Right lobe of liver (tissue), 6 donors: ENCODE measurements around the gene ARPC2. TPM values are rescaled to one million over a fixed set of nuclear protein-coding genes. Genes with fewer than 3 reads are reported as not detected.

Source experiments
- ATAC-seq, 4 donors: fragments of 200-7000 bp; cut with Tn5 transposase; one replicate each; pipeline ENCODE4 v1.9.1; 2020; ENCODE audit warnings: mild to moderate bottlenecking in 4 of 4, moderate library complexity in 4 of 4
- DNase-seq, 3 donors: peaks; one replicate each; pipeline ENCODE4 v3.0.0-alpha.2; 2020
- H3K27ac ChIP-seq, 3 donors: fragments of 200-600 bp; one replicate each; pipeline ENCODE4 v1.8.0; 2022
- H3K27me3 ChIP-seq, 2 donors: fragments of 200-600 bp; one replicate each; pipeline ENCODE4 v1.8.0; 2022
- H3K36me3 ChIP-seq, 4 donors: fragments of 200-600 bp; sonication (generic) in 1 of 4; one replicate each; pipeline versions ENCODE4 v1.5.1 to v1.8.0; 2017 to 2022; ENCODE audit warnings: control low read depth in 1 of 4
- H3K4me1 ChIP-seq, 4 donors: fragments of 200-600 bp; sonication (generic) in 1 of 4; one replicate each; pipeline versions ENCODE4 v1.5.1 to v1.8.0; 2017 to 2022; ENCODE audit warnings: control low read depth in 1 of 4
- H3K4me3 ChIP-seq, 3 donors: fragments of 200-600 bp; one replicate each; pipeline ENCODE4 v1.8.0; 2022
- H3K9me3 ChIP-seq, 4 donors: fragments of 200-600 bp; sonication (generic) in 1 of 4; one replicate each; pipeline versions ENCODE4 v1.5.1 to v1.8.0; 2017 to 2022; ENCODE audit warnings: control low read depth in 1 of 4
- POLR2A ChIP-seq: fragments of 450-650 bp; IDR thresholded peaks from one replicate; pipeline ENCODE4 v1.6.1; 2017; ENCODE audit warnings: antibody characterized with exemption, mild to moderate bottlenecking
- WGBS: methylation state at CpG from one replicate; pipeline ENCODE4 v1.1.6; 2018; ENCODE audit warnings: low coverage, low lambda C conversion rate; ENCODE audit not compliant: insufficient coverage; ENCODE audit errors: missing lambda C conversion rate; 5-methylcytosine and 5-hydroxymethylcytosine counted together
- intact Hi-C, 2 donors: fragments of 100-400 bp; cut with DNase I; formaldehyde crosslinking; loops; one replicate each; pipeline versions ENCODE4 v1.11.2 to v1.14.1; 2022
- total RNA-seq, 6 experiments: library from RNA; depleted of rRNA in 2 of 6; stranded (reverse); fragments of >200 nt in 2 of 6; fragmentation: NEBNext Ultra II Directional in 3 of 6; extraction: Animal tissue kit (Norgen Biotek cat#: 25700) in 3 of 6; gene quantifications; one replicate each; pipeline versions ENCODE4 v1.1.0 to v1.2.4, GENCODE V29; 2016 to 2023
- TF ChIP-seq, protein P1 (sequence below), 4 donors: fragments of 200-600 bp in 3 of 4; fragments of 450-650 bp in 1 of 4; IDR thresholded peaks; one replicate each; pipeline versions ENCODE4 v1.5.1 to v1.8.0; 2016 to 2022; ENCODE audit warnings: antibody characterized with exemption in 4 of 4, mild to moderate bottlenecking in 2 of 4
- donor health status: DM: no; HTN: yes; CAD: no.
- donor health status: DM: no; HTN: no; CAD: no.
- donor health status: DM: no; HTN: no; CAD: no.
- donor health status: DM: no; HTN: yes; CAD: no.
- donor health status: DM: no; HTN: yes; CAD: no.

The ARPC2 gene
- total RNA-seq, 6 experiments from 2014 or later, result 54.9 to 110 (median 78.1) TPM

- Histone ChIP-seq H3K4me3 (no peak overlapping the region), H3K27ac (no peak overlapping the region), H3K27me3 (no peaks in the 10 kb centered on the region), H3K9me3 (no peaks in the 10 kb centered on the region), H3K4me1 (no peaks in the 10 kb centered on the region), H3K36me3 (no peaks in the 10 kb centered on the region)
- 65% methylated on average over 2 of the region's 2 CpGs for WGBS
- intact Hi-C loops, result no loop called here
- DNase-seq (no peak), ATAC-seq (no peak)
- TF ChIP-seq POLR2A, result no peak
- TF ChIP-seq, protein P1, sequence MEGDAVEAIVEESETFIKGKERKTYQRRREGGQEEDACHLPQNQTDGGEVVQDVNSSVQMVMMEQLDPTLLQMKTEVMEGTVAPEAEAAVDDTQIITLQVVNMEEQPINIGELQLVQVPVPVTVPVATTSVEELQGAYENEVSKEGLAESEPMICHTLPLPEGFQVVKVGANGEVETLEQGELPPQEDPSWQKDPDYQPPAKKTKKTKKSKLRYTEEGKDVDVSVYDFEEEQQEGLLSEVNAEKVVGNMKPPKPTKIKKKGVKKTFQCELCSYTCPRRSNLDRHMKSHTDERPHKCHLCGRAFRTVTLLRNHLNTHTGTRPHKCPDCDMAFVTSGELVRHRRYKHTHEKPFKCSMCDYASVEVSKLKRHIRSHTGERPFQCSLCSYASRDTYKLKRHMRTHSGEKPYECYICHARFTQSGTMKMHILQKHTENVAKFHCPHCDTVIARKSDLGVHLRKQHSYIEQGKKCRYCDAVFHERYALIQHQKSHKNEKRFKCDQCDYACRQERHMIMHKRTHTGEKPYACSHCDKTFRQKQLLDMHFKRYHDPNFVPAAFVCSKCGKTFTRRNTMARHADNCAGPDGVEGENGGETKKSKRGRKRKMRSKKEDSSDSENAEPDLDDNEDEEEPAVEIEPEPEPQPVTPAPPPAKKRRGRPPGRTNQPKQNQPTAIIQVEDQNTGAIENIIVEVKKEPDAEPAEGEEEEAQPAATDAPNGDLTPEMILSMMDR (IDR thresholded peaks at IDR 0.05), result no peak
Observed at GRCh38 chr2:218172845-218173244, 44.1 kb upstream of the ARPC2 start.

DNA sequence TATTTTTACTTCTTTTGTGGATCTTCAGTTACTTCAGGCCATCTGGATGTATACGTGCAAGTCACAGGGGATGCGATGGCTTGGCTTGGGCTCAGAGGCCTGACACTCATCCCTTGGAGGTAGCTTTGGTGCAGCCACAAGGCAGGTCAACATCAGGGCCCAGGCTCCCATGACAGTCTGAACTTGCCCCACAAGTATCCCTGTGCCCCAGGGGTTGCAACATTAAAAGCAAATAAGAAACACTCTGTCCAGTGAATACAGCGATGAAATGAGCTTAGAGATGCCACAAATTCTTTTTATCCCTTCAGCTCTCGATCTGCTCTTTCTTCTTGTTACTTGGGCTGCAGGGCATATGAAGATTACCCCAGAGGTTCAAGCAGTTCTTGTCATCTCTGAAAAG lies 37.2 kb upstream of the ARPC2 start:
- Histone ChIP-seq H3K36me3 (no peaks in the 10 kb centered on the region), H3K9me3 (no peaks in the 10 kb centered on the region), H3K4me1 (no peaks in the 10 kb centered on the region), H3K27ac (no peak overlapping the region), H3K4me3 (no peak overlapping the region), H3K27me3 (no peaks in the 10 kb centered on the region)
- no peak for ATAC-seq
- intact Hi-C loops, result loop anchor here in 1 of 2 donors (10.0 kb wide), 1 partner anchor 205 kb away; the partner anchor contains the start of gene SLC11A1
- TF ChIP-seq, protein P1 (IDR thresholded peaks at IDR 0.05), result no peak
- TF ChIP-seq POLR2A, result no peak
- DNase-seq, result no peak
- 62% methylated on average over 2 of the region's 4 CpGs for WGBS

DNA sequence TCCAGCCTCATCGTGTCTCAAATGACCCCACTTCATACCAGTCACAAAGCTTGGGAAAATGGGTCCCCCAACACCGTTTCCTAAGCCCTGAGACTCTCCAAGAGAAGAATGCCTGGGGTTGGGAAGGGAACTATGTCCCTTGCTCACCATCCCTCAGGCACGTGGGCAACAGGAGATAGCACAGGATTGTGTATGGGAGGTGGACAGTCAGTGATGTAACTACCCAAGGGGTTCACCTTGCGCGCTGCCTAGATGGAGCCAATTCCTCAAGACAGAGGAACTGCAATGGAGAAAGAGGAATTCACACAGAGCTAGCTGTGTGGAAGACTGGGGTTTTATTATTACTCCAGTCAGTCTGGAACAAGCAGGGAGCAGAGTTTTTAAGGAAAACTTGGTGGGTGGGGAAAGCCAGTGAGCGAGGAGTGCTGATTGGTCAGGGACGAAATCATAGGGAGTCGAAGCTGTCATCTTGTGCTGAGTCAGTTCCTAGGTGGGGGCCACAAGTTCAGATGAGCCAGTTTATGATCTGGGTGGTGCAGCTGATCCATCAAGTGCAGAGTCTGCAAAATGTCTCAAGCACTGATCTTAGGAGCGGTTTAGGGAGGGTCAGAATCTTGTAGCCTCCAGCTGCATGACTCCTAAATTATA lies 36.4 kb upstream of the ARPC2 start:
- ATAC-seq (no peak), DNase-seq (no peak)
- no peak overlapping the region for H3K27ac ChIP-seq
- H3K4me1 ChIP-seq, result no peaks in the 10 kb centered on the region
- intact Hi-C loops, result loop anchor here in 1 of 2 donors (10.0 kb wide), 1 partner anchor 204 kb away; the partner anchor contains the start of gene SLC11A1
- no peaks in the 10 kb centered on the region for H3K36me3 ChIP-seq
- WGBS, result 62% methylated on average over 8 of the region's 9 CpGs
- H3K27me3 ChIP-seq, result no peaks in the 10 kb centered on the region
- TF ChIP-seq, protein P1 (IDR thresholded peaks at IDR 0.05), result no peak
- no peak for TF ChIP-seq POLR2A
- H3K9me3 ChIP-seq, result no peaks in the 10 kb centered on the region
- no peak overlapping the region for H3K4me3 ChIP-seq

DNA sequence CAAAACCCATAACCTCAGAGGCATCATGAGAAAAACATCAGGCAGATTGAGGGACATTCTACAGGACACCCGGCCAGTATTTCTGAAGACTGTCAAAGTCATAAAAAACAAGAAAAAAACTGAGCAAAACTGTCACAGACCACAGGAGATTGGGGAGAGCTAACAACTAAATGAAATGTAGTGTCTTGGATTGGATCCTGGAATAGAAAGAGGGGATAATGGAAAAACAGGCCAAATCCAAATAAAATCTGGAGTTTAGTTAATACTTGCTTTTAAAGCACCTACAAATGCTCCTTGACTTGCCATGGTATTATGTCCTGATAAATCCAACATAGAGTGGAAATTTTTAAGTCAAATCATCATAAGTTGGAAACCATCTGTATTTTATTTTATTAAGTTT lies 32.7 kb upstream of the ARPC2 start:
- H3K4me1 ChIP-seq, result no peaks in the 10 kb centered on the region
- intact Hi-C loops, result loop anchor here in 1 of 2 donors (10.0 kb wide), 1 partner anchor 200 kb away; the partner anchor contains the start of gene SLC11A1
- WGBS, result 73% methylated on average over 1 of the region's 1 CpG

More for the DNA sequence above, 32.7 kb upstream of the ARPC2 start:
- no peaks in the 10 kb centered on the region for H3K36me3 ChIP-seq
- no peak overlapping the region for H3K27ac ChIP-seq
- ATAC-seq (no peak), DNase-seq (no peak)
- H3K27me3 ChIP-seq, result no peaks in the 10 kb centered on the region
- TF ChIP-seq, protein P1 (IDR thresholded peaks at IDR 0.05), result no peak
- no peak for TF ChIP-seq POLR2A
- no peak overlapping the region for H3K4me3 ChIP-seq
- no peaks in the 10 kb centered on the region for H3K9me3 ChIP-seq
